GM12873 (cell line): ENCODE results near the gene WWTR1.

ENCODE experiments used
- CTCF ChIP-seq: IDR thresholded peaks from 2 replicates; pipeline ENCODE4 v1.5.1; 2012; ENCODE audit warnings: low read depth, mild to moderate bottlenecking, moderate library complexity, low read length, control low read depth; ENCODE audit not compliant: insufficient read depth; ENCODE audit errors: missing control alignments

Gene WWTR1

GRCh38 chr3:149547954-149548668, 109.7 kb downstream of the WWTR1 start:
- no peak for TF ChIP-seq CTCF

GRCh38 chr3:149547413-149547812, 110.4 kb downstream of the WWTR1 start:
- TF ChIP-seq CTCF = no peak

GRCh38 chr3:149545049-149545448, 112.8 kb downstream of the WWTR1 start:
- no peak for TF ChIP-seq CTCF

- TF ChIP-seq CTCF = no peak
Observed at GRCh38 chr3:149542375-149543312, 115.2 kb downstream of the WWTR1 start.

- no peak for TF ChIP-seq CTCF
Observed at GRCh38 chr3:149541091-149541491, 116.7 kb downstream of the WWTR1 start.

- no peak for TF ChIP-seq CTCF
Observed at GRCh38 chr3:149538371-149538770, 119.5 kb downstream of the WWTR1 start.

- no peak for TF ChIP-seq CTCF
Observed at GRCh38 chr3:149536429-149536828, 121.4 kb downstream of the WWTR1 start.
